HPDE6-E6E7 (cell line): ENCODE data around the gene POLG.
"Not testable (repeated sequence)": the region's sequence is repeated elsewhere in the genome, so short reads cannot be mapped to it uniquely, and the experiment has no call there.

Experiments used
- DNase-seq: peaks from one replicate; pipeline ENCODE4 v3.0.0; 2011; ENCODE audit warnings: missing footprints; ENCODE audit errors: extremely low spot score

Gene POLG

GRCh38 chr15:89282631-89283030 lies 52.0 kb downstream of the POLG start:
- no peak for DNase-seq

DNA sequence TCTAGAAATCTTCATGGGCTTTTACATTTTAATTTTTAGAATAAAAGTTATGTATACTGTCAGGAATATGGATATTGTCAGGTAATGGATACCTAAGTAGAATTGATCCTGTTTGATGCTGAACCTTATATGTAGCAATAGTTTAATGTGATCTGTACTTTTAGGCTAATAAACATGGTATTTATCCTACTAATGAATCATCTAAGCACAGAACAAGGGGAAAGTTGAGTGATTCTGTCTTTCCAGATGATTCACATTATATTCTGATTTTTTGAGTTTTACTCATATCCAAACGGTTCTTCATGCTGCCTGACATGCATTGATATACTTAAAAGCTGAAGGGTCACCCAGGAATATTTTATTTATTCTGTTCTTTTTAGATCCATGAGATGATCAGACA lies 56.3 kb downstream of the POLG start:
- no peak for DNase-seq

DNA sequence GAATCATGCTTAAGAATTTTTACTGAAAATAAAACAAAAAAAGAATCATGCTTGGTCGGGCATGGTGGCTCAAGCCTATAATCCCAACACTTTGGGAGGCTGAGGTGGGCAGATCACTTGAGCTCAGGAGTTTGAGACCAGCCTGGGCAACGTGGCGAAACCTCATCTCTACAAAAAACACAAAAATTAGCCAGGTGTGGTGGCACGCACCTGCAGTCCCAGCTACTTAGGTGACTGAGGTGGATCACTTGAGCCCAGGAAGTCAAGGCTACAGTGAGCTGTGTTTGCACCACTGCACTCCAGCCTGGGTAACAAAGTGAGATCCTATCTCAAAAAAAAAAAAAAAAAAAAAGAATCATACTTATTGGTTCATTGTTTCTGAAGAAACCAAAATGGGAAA lies 57.3 kb downstream of the POLG start:
- DNase-seq: not testable (repeated sequence)
